Activated CD8-positive, alpha-beta memory T cell treated with anti-CD3 and anti-CD28 coated beads, Interleukin-2, amount 50 U/mL, for 24 hours (primary cell): ENCODE data around the gene FAM131C.
A peak's percentile ranks its signal among the peaks of the same experiment; 100 is the strongest.
"Not testable (repeated sequence)": the region's sequence is repeated elsewhere in the genome, so short reads cannot be mapped to it uniquely, and the experiment has no call there.

Source experiments
- DNase-seq: peaks from one replicate; pipeline ENCODE4 v3.0.0-alpha.2; 2020; ENCODE audit errors: extremely low read depth

The FAM131C gene

GRCh38 chr1:16058394-16059120 lies 14.9 kb downstream of the FAM131C start:
- DNase-seq = not testable (repeated sequence)

- not testable (repeated sequence) for DNase-seq
These were observed 16.0 kb downstream of the FAM131C start for GRCh38 chr1:16057314-16057915.

- DNase-seq = not testable (repeated sequence)
These were observed 16.9 kb downstream of the FAM131C start for GRCh38 chr1:16056521-16056912.

GRCh38 chr1:16055613-16056520 lies 17.6 kb downstream of the FAM131C start:
- DNase-seq = peak; percentile 71

GRCh38 chr1:16054598-16055540 lies 18.6 kb downstream of the FAM131C start:
- no peak for DNase-seq

- DNase-seq = no peak
These were observed 19.5 kb downstream of the FAM131C start for GRCh38 chr1:16053781-16054502.

GRCh38 chr1:16051949-16052348 lies 21.5 kb downstream of the FAM131C start:
- DNase-seq = not testable (repeated sequence)

- DNase-seq = no peak
These were observed 22.4 kb downstream of the FAM131C start for GRCh38 chr1:16051039-16051438.

- DNase-seq = no peak
These were observed 23.1 kb downstream of the FAM131C start for GRCh38 chr1:16050328-16050727.

GRCh38 chr1:16048573-16049189 lies 24.8 kb downstream of the FAM131C start:
- DNase-seq = no peak

- DNase-seq = no peak
These were observed 25.5 kb downstream of the FAM131C start for GRCh38 chr1:16047791-16048475.

GRCh38 chr1:16046842-16047241 lies 26.6 kb downstream of the FAM131C start:
- DNase-seq = no peak

GRCh38 chr1:16043950-16044349 lies 29.5 kb downstream of the FAM131C start:
- no peak for DNase-seq

GRCh38 chr1:16043521-16043920 lies 29.9 kb downstream of the FAM131C start, which contains the start of gene CLCNKB:
Gene CLCNKB, plus strand, starts transcription at chr1:16043782. Its CDS starts 711 bp downstream, at chr1:16044493.
- no peak for DNase-seq

GRCh38 chr1:16042654-16043053 lies 30.8 kb downstream of the FAM131C start:
- DNase-seq = not testable (repeated sequence)

GRCh38 chr1:16042096-16042495 lies 31.4 kb downstream of the FAM131C start:
- no peak for DNase-seq

GRCh38 chr1:16041200-16041599 lies 32.3 kb downstream of the FAM131C start:
- DNase-seq = no peak

GRCh38 chr1:16039871-16040270 lies 33.6 kb downstream of the FAM131C start:
- not testable (repeated sequence) for DNase-seq

GRCh38 chr1:16038620-16038912 lies 34.9 kb downstream of the FAM131C start:
- no peak for DNase-seq

- not testable (repeated sequence) for DNase-seq
These were observed 37.0 kb downstream of the FAM131C start for GRCh38 chr1:16036461-16036860.
